Loucy (cell line): Measurements from ENCODE around the gene USP4.

Experiments
- H2AFZ ChIP-seq: fragments of 200-600 bp; sonication (generic); 2 replicates; pipeline ENCODE4 v1.6.0; 2016; ENCODE audit warnings: antibody characterized with exemption, mild to moderate bottlenecking, low read length, moderate library complexity
- H3F3A ChIP-seq: fragments of 200-600 bp; 2 replicates; pipeline ENCODE4 v1.6.0; 2016; ENCODE audit warnings: antibody characterized with exemption, low read depth, mild to moderate bottlenecking
- H3K27me3 ChIP-seq: fragments of 200-600 bp; sonication (generic); 2 replicates; pipeline ENCODE4 v1.6.1; 2014; ENCODE audit warnings: low read length, mild to moderate bottlenecking; ENCODE audit not compliant: insufficient read depth, poor library complexity, severe bottlenecking
- H3K36me3 ChIP-seq: fragments of 200-600 bp; sonication (generic); 2 replicates; pipeline ENCODE4 v1.6.1; 2016; ENCODE audit warnings: low read length; ENCODE audit not compliant: insufficient read depth
- H3K4me1 ChIP-seq: fragments of 200-600 bp; sonication (generic); 2 replicates; pipeline ENCODE4 v1.5.1; 2014; ENCODE audit warnings: low read length, mild to moderate bottlenecking; ENCODE audit not compliant: insufficient read depth, poor library complexity, severe bottlenecking
- H3K4me2 ChIP-seq: fragments of 200-600 bp; sonication (generic); 2 replicates; pipeline ENCODE4 v1.6.0; 2014; ENCODE audit warnings: antibody characterized with exemption, low read length, low read depth, mild to moderate bottlenecking; ENCODE audit not compliant: poor library complexity, severe bottlenecking
- H3K4me3 ChIP-seq: fragments of 200-600 bp; sonication (generic); 2 replicates; pipeline ENCODE4 v1.5.1; 2014; ENCODE audit warnings: low read length, mild to moderate bottlenecking, mixed read lengths; ENCODE audit not compliant: poor library complexity, severe bottlenecking
- H3K79me2 ChIP-seq: fragments of 200-600 bp; sonication (generic); 2 replicates; pipeline ENCODE4 v1.6.1; 2014; ENCODE audit warnings: low read length; ENCODE audit not compliant: insufficient read depth
- H3K9ac ChIP-seq: fragments of 200-600 bp; sonication (generic); 2 replicates; pipeline ENCODE4 v1.6.0; 2014; ENCODE audit warnings: mild to moderate bottlenecking, low read depth, low read length, moderate library complexity; ENCODE audit not compliant: poor library complexity, severe bottlenecking
- H3K9me2 ChIP-seq: fragments of 200-600 bp; sonication (generic); replicated peaks from 2 replicates; pipeline ENCODE4 v1.6.1; 2016; ENCODE audit warnings: low read depth, low read length, mixed read lengths
- H3K9me3 ChIP-seq: fragments of 200-600 bp; sonication (generic); 2 replicates; pipeline ENCODE4 v1.6.1; 2014; ENCODE audit warnings: mild to moderate bottlenecking, antibody characterized with exemption, low read length, low read depth; ENCODE audit not compliant: insufficient read depth
- H4K20me1 ChIP-seq: fragments of 200-600 bp; sonication (generic); 2 replicates; pipeline ENCODE4 v1.6.0; 2014; ENCODE audit warnings: antibody characterized with exemption, low read length, mild to moderate bottlenecking; ENCODE audit not compliant: insufficient read depth, poor library complexity, severe bottlenecking
- EZH2phosphoT487 ChIP-seq: fragments of 200-600 bp; IDR thresholded peaks from 2 replicates; pipeline ENCODE4 v1.6.1; 2018; ENCODE audit warnings: antibody characterized with exemption, mild to moderate bottlenecking, moderate library complexity, borderline replicate concordance
- TF ChIP-seq, protein P1 (sequence below): fragments of 200-600 bp; sonication (generic); conservative IDR thresholded peaks from 2 replicates; pipeline ENCODE4 v1.5.1; 2014; ENCODE audit warnings: mild to moderate bottlenecking, antibody characterized with exemption, low read length

The USP4 gene

DNA sequence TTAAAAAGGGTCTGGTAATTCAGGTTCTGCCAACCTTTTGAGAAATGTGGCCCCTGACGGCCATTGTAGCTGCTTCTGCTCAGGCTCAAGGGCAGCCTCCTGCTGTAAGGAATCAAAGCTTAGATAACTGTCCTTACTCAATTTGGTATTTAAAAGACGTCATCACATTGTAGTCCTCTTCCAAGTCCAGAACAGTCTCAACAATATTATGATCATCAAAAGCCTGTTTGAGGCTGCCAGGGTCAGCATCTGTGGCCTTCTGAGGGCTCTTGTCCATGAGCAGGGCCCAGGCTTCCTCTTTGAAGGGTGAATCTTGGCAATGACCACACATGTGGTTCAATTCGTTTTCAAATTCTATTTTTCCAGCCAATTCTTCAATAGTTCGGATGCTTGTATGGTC is 68.8 kb downstream of the USP4 start:
- Histone ChIP-seq H3K4me3 (no peak overlapping the region), H3K27me3 (no peaks in the 10 kb centered on the region), H3K9me2 (no peaks in the 10 kb centered on the region), H3K9ac (no peak overlapping the region), H3K9me3 (no peaks in the 10 kb centered on the region), H3K79me2 (no peaks in the 10 kb centered on the region), H4K20me1 (no peaks in the 10 kb centered on the region), H2AFZ (no peak overlapping the region), H3K36me3 (no peaks in the 10 kb centered on the region; the same call in 1 of the 2 replicates), H3F3A (no peaks in the 10 kb centered on the region), H3K4me2 (no peak overlapping the region), H3K4me1 (no peaks in the 10 kb centered on the region)
- TF ChIP-seq, protein P1, sequence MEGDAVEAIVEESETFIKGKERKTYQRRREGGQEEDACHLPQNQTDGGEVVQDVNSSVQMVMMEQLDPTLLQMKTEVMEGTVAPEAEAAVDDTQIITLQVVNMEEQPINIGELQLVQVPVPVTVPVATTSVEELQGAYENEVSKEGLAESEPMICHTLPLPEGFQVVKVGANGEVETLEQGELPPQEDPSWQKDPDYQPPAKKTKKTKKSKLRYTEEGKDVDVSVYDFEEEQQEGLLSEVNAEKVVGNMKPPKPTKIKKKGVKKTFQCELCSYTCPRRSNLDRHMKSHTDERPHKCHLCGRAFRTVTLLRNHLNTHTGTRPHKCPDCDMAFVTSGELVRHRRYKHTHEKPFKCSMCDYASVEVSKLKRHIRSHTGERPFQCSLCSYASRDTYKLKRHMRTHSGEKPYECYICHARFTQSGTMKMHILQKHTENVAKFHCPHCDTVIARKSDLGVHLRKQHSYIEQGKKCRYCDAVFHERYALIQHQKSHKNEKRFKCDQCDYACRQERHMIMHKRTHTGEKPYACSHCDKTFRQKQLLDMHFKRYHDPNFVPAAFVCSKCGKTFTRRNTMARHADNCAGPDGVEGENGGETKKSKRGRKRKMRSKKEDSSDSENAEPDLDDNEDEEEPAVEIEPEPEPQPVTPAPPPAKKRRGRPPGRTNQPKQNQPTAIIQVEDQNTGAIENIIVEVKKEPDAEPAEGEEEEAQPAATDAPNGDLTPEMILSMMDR = no peak
- no peak for TF ChIP-seq EZH2phosphoT487

DNA sequence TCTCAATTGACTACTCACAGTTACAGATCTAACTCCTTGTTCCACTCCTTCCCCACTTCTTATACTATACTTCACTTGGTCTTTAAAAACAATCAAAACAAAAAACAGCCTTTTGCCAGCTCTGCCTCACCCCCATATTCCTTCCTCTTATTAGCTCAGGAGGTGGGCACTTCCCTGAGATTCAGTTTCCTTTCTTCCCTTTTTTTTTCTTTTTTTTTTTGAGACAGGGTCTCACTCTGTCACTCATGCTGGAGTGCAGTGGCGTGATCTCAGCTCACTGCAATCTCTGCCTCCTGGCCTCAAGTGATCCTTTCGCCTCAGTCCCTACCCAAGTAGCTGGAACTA is 69.7 kb downstream of the USP4 start:
- H3K4me3 ChIP-seq = no peak overlapping the region
- no peaks in the 10 kb centered on the region for H3K27me3 ChIP-seq
- no peaks in the 10 kb centered on the region for H3K79me2 ChIP-seq
- no peaks in the 10 kb centered on the region for H3K9me2 ChIP-seq
- no peak overlapping the region for H2AFZ ChIP-seq
- no peaks in the 10 kb centered on the region for H3K4me1 ChIP-seq
- H3K4me2 ChIP-seq = no peak overlapping the region
- H3K36me3 ChIP-seq = no peaks in the 10 kb centered on the region; the same call in 1 of the 2 replicates
- H3K9ac ChIP-seq = no peak overlapping the region
- no peaks in the 10 kb centered on the region for H3K9me3 ChIP-seq
- no peak for TF ChIP-seq EZH2phosphoT487
- H4K20me1 ChIP-seq = no peaks in the 10 kb centered on the region
- no peaks in the 10 kb centered on the region for H3F3A ChIP-seq

DNA sequence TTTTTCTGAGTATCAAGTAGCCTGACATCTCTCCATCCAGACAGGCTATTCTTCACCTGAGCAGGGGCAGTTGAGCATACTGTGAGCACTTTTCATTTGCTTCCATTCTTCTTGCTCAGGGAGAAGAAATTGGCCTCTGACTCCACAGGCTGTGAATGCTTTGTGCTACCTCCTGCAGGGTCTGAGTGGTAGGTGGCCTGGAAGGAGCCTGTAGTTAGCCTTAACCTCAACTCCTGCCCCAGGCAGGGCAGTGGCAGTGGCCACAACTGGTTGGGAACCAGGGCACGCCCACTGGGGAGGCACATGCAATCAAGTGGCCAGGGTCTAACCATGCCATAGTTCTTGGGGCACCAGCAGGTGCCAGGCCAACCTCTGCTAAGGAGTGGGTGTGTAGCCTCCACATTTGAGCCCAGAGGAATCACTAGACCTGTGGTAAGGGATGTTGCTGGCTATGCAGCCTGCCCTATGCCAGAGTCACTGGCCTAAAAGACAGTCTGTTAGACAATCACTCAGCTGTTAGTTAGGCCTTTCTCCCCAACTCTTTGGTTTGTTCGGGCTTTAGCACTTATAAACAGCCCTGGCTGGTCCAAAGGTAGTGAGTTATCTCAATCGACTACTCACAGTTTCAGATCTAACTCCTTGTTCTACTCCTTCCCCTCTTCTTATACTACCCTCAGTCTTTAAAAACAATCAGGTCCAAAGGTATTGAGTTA is 70.3 kb downstream of the USP4 start:
- Histone ChIP-seq H3K4me3 (no peak overlapping the region), H3K9ac (no peak overlapping the region), H3K36me3 (no peaks in the 10 kb centered on the region; the same call in 1 of the 2 replicates), H3F3A (no peaks in the 10 kb centered on the region), H3K4me1 (no peaks in the 10 kb centered on the region), H3K27me3 (no peaks in the 10 kb centered on the region), H3K4me2 (no peak overlapping the region), H2AFZ (no peak overlapping the region), H4K20me1 (no peaks in the 10 kb centered on the region), H3K79me2 (no peaks in the 10 kb centered on the region), H3K9me3 (no peaks in the 10 kb centered on the region), H3K9me2 (no peaks in the 10 kb centered on the region)
- no peak for TF ChIP-seq EZH2phosphoT487
- TF ChIP-seq, protein P1 = no peak
